ENCODE results near the gene TMEM185A.
"Not testable (repeated sequence)": the region's sequence is repeated elsewhere in the genome, so short reads cannot be mapped to it uniquely, and the experiment has no call there.

Gene TMEM185A

GRCh38 chrX:149619662-149620061 is 11.9 kb downstream of the TMEM185A start:
- not testable (repeated sequence) for DNase-seq

GRCh38 chrX:149618871-149619270 is 12.7 kb downstream of the TMEM185A start:
- DNase-seq = no peak

- no peak for DNase-seq
These were observed 19.9 kb downstream of the TMEM185A start for GRCh38 chrX:149611623-149612175.

GRCh38 chrX:149610511-149610910 is 21.1 kb downstream of the TMEM185A start:
- DNase-seq = no peak

- DNase-seq = no peak
These were observed 23.9 kb downstream of the TMEM185A start for GRCh38 chrX:149607699-149608098.

- not testable (repeated sequence) for DNase-seq
These were observed 26.2 kb downstream of the TMEM185A start for GRCh38 chrX:149605248-149605885.

GRCh38 chrX:149598603-149599002 is 33.0 kb downstream of the TMEM185A start:
- DNase-seq = not testable (repeated sequence)

GRCh38 chrX:149595943-149596342 is 35.6 kb downstream of the TMEM185A start:
- not testable (repeated sequence) for DNase-seq

GRCh38 chrX:149595214-149595613 is 36.4 kb downstream of the TMEM185A start, which contains the start of gene HSFX2:
Gene HSFX2 (minus strand): TSS chrX:149595314. CDS start chrX:149594700, 614 bp downstream.
- not testable (repeated sequence) for DNase-seq

GRCh38 chrX:149590993-149591392 is 40.6 kb downstream of the TMEM185A start:
- DNase-seq = not testable (repeated sequence)

GRCh38 chrX:149587359-149587758 is 44.2 kb downstream of the TMEM185A start, which contains the start of gene MAGEA9B:
Gene MAGEA9B (minus strand): TSS chrX:149587459. CDS start chrX:149583179, 4,280 bp downstream.
- not testable (repeated sequence) for DNase-seq

- DNase-seq = not testable (repeated sequence)
These were observed 46.0 kb downstream of the TMEM185A start for GRCh38 chrX:149585631-149586030.

- DNase-seq = not testable (repeated sequence)
These were observed 58.1 kb downstream of the TMEM185A start for GRCh38 chrX:149573456-149573855.

- no peak for DNase-seq
These were observed 58.8 kb downstream of the TMEM185A start for GRCh38 chrX:149572743-149573142.

GRCh38 chrX:149571770-149572169 is 59.8 kb downstream of the TMEM185A start:
- no peak for DNase-seq

GRCh38 chrX:149570668-149571067 is 60.9 kb downstream of the TMEM185A start:
- DNase-seq = no peak

GRCh38 chrX:149569770-149570169 is 61.8 kb downstream of the TMEM185A start:
- DNase-seq = no peak

GRCh38 chrX:149568701-149569296 is 62.8 kb downstream of the TMEM185A start:
- DNase-seq = no peak

- no peak for DNase-seq
These were observed 63.8 kb downstream of the TMEM185A start for GRCh38 chrX:149567621-149568417.

GRCh38 chrX:149563359-149563758 is 68.2 kb downstream of the TMEM185A start:
- DNase-seq = no peak

GRCh38 chrX:149555251-149555650 is 76.3 kb downstream of the TMEM185A start:
- not testable (repeated sequence) for DNase-seq

- DNase-seq = not testable (repeated sequence)
These were observed 79.7 kb downstream of the TMEM185A start for GRCh38 chrX:149551939-149552248.

- not testable (repeated sequence) for DNase-seq
These were observed 80.2 kb downstream of the TMEM185A start for GRCh38 chrX:149551245-149551938.

All from activated CD4-positive, alpha-beta T cell treated with anti-CD3 and anti-CD28 coated beads, Interleukin-2, amount 50 U/mL, for 1 hour (primary cell).